OCI-M2 (cell line): ENCODE data around the gene ZFP3.
"Not testable (repeated sequence)": the region's sequence is repeated elsewhere in the genome, so short reads cannot be mapped to it uniquely, and the experiment has no call there.

ENCODE experiments used
- DNase-seq: peaks from one replicate; lab custom pipeline; 2025; ENCODE audit not compliant: unreplicated experiment; lab: John Stamatoyannopoulos, UW

The ZFP3 gene

DNA sequence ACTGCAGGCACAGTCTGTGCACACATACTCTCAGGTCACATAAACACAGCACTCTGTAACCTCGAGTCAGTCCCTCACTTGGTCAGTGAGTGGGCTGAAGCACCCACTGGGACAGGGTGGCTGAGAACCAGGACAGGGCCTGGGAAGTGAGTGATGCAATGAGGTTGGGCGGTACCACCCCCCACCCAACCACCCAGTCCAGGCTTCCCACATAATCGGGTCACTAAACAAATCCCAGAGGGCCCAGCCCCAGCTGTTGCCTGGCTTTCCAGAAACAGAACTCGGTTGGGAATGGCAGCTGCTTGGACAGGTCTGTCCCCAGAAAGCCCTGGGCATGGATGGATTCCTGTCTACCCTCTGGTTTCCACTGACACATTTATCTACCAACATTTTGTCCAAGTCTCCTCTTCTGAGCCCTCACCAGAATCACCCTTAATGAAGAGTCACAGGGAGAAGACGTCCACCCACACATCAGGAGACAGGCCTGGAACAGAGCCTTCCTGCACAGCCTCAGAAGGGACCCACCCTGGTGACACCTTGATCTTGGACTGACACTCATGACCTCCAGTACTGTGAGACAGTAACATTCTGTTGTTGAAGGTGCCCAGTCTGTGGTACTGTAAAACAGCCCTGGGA is 46.0 kb downstream of the ZFP3 start:
- not testable (repeated sequence) for DNase-seq

DNA sequence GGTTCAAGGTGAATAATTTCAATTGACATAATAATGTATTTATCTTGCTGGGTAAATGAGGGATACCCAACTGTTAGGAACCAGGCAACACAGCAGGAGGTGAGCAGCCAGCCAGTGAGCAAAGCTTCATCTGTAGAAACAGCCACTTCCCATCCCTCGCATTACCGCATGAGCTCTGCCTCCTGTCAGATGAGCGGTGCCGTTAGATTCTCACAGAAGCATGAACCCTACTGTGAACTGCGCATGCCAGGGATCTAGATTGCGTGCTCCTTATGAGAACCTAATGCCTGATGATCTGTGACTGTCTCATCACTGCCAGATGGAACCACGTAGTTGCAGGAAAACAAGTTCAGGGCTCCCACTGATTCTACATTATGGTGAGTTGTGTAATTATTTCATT is 46.6 kb downstream of the ZFP3 start:
- not testable (repeated sequence) for DNase-seq

- no peak for DNase-seq
Measured at GRCh38 chr17:5126719-5127488, 48.6 kb downstream of the ZFP3 start.

- no peak for DNase-seq
Measured at GRCh38 chr17:5127910-5128309, 49.6 kb downstream of the ZFP3 start.

DNA sequence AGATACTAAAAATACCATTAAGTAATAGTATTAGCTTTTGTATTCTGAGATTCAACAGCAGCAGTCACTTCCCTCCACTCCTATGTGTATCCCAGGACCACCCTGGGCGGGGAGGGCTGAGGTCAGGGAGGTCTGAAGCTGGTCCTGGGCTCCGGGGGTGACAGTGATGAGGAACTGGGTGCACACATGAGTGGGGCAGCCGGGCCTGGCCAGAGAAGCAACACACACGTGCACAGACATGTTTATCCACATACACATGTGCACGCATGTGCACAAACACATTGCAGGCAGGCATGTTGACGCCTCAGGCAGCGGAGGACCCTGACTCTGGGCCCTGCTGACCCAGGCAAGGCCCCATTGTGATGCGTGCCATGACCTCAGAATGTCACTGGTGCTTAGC is 50.1 kb downstream of the ZFP3 start:
- not testable (repeated sequence) for DNase-seq

DNA sequence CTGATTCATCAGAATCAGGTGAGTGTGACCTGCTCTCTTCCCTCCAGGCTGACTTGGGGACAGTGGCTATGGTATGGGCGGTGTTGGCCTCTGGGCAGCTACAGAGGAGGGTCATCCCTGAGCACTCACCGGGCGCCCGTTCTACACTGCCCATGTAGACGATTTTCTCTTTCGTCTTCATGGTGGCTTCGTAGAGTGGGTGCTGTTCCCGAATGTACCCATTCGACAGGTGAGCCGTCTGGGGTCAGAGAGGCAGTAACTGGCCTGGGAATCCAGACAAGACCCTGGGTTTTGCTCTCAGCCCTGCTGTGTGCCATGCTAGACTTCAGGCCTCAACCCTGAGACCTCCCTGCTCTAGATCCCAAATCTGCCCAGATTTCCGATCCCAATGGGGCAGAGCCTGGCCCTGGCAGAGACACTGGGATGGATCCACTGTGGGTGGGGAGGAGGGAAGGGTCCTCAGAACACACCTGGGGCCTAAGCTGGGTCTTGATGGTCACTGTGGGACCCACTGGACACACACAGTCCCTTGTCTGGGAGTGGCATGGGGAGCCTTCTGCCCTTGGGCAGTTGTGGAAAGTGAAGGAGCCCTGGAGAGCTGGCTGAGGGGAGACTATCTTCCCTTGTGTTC is 50.8 kb downstream of the ZFP3 start:
- no peak for DNase-seq

GRCh38 chr17:5129770-5130169 is 51.5 kb downstream of the ZFP3 start:
- not testable (repeated sequence) for DNase-seq

- not testable (repeated sequence) for DNase-seq
Measured at GRCh38 chr17:5130261-5130660, 52.0 kb downstream of the ZFP3 start.

GRCh38 chr17:5130687-5131086 is 52.4 kb downstream of the ZFP3 start:
- not testable (repeated sequence) for DNase-seq

DNA sequence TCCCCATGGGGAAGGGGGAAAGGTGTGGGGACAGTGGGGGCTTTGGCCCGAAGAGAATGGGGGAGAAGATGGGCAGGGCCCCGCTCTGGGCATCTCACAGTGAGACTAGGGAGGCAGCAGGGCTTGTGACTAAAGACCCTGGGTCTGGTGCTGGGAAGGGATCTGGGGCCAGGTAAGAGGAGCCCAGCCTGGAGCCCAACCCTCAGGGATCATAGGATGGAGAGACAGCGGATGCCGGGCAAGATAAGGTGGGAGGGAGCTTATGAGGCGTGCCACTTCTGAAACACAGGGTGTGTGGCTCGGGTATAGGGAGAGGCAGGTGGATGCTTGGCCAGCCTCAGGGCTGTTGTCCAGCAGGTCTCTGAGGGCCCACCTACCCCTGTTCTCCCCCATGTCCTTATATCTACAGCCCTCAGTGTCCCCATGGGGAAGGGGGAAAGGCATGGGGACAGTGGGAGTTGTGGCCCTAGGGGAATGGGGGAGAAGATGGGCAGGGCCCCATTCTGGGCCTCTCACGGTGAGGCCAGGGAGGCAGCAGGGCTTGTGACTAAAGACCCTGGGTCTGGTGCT is 53.0 kb downstream of the ZFP3 start:
- DNase-seq, result no peak

- not testable (repeated sequence) for DNase-seq
Measured at GRCh38 chr17:5131799-5132502, 53.7 kb downstream of the ZFP3 start.

DNA sequence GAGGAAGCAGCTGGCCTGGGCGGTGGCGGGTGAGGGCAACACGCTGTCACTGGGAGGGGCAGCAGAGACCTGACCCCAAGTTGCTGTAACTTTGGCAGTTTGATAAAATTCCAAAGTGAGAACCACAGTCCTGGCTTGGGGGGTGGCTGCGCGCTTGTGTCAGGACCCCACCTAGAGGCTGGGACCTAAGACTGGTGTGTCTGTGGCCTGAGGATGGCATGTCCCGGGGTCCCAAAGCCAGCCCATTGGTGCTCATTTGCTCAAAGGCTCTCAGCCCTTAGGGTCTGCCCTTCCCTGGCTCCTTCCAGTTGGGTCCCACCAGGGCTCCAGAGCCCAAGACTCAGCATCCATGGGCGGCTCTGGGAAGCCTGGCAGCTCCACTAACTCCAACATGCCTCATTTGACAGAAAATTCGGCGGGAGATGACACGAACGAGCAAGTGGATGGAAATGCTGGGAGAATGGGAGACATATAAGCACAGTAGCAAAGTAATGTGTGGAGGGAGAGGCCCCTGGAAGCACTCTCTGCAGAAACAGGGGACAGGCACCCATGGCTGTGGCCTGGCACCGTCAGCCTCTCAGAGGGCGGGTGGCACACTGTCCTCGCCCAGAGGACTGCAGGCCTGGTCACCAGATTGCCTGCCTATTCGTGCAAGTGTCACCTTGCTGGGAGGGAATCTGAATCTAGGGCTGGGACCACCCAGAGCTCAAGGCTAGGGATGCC is 54.4 kb downstream of the ZFP3 start:
- not testable (repeated sequence) for DNase-seq

GRCh38 chr17:5133311-5133710 is 55.0 kb downstream of the ZFP3 start:
- DNase-seq, result no peak

DNA sequence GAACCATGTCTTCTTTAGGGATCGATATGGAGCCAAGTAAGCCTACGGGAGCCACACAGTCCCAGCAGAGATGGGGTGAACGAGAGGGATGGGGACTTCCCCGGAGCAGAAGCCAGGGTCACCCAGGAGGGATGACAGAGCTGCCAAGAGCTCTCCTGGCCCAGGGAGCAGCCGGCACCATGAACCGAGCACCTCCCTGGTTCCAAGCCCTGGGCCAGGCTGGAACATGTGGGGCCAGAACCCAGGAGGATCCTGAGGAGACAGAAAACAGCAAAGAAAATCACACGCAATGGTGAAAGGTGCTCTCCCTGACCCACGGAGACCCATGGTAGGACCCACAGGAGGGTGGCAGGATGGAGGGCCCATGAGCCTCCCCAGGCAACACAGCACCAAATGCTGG is 55.7 kb downstream of the ZFP3 start:
- DNase-seq, result not testable (repeated sequence)

DNA sequence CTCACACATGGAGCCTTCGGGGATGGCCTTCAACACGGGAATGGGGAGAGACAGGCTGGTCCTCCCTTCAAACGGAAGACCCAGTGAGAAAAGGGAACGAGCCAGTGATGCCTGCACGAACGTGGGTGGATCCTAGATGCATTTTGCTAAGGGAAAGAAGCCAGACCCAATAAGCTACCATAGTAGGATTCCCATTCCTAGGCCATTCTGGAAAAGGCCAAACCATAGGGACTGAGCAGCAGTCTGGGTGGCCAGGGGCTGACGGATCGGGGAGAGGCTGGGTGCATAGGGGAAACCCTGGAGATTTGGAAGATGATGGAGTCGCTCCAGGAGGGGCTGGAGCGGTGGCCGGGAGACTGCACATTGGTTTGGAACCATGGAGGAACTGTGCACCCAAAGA is 56.3 kb downstream of the ZFP3 start:
- DNase-seq, result not testable (repeated sequence)

- DNase-seq, result not testable (repeated sequence)
Measured at GRCh38 chr17:5135131-5135712, 57.0 kb downstream of the ZFP3 start.

DNA sequence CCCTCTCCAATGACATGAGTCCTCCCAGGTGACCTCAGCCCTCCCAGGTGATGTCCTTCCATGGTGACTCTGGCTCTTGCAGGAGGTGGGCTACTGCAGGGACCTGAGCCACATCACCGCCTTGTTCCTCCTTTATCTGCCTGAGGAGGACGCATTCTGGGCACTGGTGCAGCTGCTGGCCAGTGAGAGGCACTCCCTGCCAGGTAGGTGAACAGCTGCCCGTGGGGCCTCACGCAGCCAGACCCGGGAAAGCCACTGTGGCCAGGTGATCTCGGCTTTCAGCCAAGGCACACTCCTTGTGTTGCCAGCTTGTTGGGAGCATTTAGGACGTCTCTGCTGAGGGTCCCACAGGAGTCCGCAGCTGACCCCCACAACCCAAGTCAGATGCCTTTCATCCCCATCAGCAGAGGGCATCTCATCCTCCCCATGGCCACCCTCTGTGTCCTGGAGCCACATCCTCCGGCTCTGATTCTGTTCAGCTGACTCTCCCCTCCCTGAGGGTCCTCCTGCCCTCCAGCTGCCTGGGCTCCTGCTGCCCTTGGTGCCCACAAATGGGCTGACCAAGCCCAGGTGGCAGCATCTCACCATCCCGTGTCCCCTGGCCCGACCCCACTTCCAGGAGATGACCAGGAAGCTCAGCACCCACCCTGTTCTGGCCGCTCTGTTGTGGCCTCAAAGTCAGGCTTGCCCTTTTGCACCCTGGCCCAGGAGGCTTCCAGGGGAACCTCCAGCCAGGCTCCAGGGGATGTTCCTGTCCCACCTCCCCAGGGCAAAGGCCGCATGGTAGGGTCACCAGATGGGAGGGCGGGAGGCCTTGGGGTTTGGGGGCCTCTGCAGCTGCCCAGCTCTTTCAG is 57.7 kb downstream of the ZFP3 start:
- DNase-seq, result no peak

- DNase-seq, result not testable (repeated sequence)
Measured at GRCh38 chr17:5136580-5137412, 58.5 kb downstream of the ZFP3 start.
